Measurements from ENCODE around the gene UFD1.

- no peak for TF ChIP-seq SUZ12 (IDR thresholded peaks at IDR 0.05)
- TF ChIP-seq ZNF384 (IDR thresholded peaks at IDR 0.05), result no peak
- TF ChIP-seq ARNT (IDR thresholded peaks at IDR 0.05), result no peak
- TF ChIP-seq PKNOX1 (IDR thresholded peaks at IDR 0.05), result no peak
- TF ChIP-seq FOXA1 (IDR thresholded peaks at IDR 0.05), result no peak
- TF ChIP-seq SP1 (IDR thresholded peaks at IDR 0.05), result no peak
Measured at GRCh38 chr22:19499236-19499879, 20.4 kb upstream of the UFD1 start.

Data from HEK293T (cell line).